Limb (tissue), 2 donors: ENCODE results near the gene SHPK.
A peak's percentile ranks its signal among the peaks of the same experiment; 100 is the strongest.

ENCODE experiments used
- DNase-seq, 2 donors: peaks; one replicate each; pipeline ENCODE4 v3.0.0-alpha.2; 2016; ENCODE audit errors: extremely low spot score in 2 of 2

Gene SHPK

DNA sequence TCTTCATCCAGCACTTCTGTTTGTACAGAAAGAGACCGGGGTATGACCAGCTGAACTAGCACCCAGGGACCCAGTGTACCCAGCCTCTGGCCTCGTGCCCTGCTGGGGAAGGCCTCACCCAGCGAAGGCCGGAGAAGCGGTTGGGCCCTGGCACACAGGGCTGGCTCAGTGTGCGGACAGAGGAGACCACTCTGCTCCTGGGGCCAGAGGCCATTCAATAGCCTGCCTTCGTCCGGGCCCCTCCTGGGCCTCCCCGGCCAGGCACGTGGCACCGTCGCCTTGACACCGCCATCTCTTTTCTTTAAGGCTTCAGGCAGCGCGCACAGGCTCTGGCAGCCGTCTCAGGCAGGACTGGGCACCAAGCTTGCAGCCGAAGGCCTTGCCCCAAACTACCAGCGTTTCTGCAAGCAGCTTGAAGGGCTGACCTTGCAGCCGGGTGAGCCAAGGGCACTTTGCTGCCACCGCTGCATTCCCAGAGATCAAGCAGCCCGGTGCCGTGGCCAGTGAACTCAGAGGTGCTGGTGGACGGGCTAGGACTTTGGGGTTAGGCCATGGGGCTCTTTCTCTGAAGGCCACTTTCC lies 24.4 kb upstream of the SHPK start:
- DNase-seq, result no peak

DNA sequence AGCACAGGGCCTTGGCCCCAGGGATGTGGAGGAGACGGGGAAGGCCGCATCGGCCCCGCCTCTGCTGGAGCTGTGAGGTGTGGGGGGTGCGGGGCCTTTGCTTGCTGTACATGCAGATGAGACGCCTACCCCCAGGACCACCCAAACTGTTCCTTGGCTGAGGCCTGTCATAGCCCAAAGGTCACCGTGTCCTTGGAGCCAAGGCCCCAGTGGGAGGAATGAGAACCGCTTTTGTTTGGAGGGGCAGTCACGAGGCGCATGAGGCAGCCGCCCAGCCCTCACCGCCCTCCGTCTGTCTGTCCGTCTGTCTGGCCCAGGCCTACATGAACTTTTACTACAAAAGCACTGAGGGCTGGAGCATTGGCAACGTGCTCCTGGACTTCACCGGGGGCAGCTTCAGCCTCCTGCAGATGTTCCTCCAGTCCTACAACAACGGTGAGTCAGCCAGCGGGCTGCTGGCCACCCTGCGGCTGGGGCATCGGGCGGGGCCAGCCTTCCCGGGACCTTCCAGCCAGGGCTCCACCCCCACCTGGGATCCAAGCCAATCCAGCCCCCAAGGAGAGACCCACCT lies 23.6 kb upstream of the SHPK start:
- no peak for DNase-seq

DNA sequence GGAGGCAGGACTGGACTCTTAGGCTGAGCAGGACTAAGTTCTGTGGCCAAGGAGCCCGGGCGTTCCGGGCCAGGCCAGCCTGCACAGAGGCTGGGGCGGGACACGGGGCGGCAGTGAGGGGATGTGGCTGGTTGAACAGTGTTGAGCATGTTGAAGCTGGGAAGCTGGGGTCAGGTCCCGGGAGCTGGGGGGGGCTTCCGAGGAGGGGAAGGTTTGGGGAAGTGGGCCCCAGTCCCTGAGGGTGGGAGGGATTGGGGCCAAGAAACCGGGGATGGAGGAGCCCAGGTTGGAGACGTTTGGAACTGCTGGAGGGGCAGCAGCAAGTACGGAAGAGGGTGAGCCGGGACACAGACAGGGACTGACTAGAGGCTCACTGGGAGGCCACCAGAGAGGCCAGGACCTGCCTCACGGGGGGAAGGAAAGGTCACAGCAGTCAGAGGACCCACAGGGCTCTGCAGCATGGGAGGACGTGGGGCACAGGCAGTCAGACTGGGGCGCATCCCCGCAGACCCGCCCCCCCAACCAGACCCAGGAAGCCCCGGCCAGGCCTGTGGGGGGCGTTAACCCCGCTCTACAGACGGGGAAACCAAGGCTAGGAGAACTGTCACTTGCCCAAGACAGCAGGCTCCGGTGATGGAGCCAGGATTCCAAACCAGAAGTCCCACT lies 22.9 kb upstream of the SHPK start:
- no peak for DNase-seq

DNA sequence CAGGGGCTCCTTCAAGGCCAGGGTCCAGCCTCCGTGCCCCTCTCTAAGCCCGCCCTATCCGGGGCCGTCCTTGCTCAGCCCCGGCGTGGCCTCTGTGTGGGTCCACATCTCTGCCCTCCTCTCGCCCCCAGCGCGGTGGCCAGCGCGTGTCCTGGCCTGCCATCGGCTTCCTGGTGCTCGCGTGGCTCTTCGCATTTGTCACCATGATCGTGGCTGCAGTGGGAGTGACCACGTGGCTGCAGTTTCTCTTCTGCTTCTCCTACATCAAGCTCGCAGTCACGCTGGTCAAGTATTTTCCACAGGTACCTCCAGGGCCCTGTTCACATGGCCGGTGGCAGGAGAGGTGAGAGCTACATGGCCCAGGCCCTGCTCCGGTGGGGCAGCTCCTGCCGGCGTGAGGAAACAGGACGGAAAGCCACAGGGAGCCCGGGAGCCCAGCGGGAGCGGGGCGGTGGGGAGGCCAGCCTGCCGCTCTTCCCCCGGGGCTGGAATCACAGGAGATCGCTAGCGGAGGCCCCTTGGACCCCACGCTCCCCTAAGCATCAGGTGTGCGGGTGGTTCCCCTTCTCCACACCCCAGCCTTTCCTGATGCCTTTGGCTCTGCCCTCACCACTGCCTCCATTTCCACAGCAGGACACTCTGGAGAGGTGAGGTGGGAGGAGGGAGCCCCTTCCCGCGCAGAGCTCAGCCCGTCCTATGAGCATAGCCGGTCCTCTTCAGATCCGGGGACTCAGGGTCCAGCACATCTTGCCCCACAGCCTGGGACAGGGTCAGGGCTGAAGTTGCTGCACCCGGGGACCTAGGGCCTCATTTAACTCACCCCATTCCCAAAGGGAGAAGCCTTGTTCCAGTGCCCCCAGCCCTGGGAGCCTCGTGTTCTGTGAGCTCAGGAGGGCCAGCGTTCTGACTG lies 22.1 kb upstream of the SHPK start:
- no peak for DNase-seq

DNA sequence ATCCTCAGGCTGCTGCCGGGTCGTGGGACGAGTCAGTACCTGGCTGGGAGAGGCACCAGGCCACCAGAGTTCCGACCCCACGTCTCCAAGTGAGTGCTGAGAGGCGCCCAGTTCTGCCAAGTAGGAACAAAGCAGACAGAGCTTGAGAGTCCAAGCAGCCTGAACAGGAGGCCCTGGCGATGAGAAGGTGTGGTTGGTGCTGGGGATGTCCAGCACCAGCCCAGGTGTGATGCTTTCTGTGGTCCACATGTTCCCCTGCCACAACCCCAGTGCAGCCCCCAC lies 21.5 kb upstream of the SHPK start:
- no peak for DNase-seq

DNA sequence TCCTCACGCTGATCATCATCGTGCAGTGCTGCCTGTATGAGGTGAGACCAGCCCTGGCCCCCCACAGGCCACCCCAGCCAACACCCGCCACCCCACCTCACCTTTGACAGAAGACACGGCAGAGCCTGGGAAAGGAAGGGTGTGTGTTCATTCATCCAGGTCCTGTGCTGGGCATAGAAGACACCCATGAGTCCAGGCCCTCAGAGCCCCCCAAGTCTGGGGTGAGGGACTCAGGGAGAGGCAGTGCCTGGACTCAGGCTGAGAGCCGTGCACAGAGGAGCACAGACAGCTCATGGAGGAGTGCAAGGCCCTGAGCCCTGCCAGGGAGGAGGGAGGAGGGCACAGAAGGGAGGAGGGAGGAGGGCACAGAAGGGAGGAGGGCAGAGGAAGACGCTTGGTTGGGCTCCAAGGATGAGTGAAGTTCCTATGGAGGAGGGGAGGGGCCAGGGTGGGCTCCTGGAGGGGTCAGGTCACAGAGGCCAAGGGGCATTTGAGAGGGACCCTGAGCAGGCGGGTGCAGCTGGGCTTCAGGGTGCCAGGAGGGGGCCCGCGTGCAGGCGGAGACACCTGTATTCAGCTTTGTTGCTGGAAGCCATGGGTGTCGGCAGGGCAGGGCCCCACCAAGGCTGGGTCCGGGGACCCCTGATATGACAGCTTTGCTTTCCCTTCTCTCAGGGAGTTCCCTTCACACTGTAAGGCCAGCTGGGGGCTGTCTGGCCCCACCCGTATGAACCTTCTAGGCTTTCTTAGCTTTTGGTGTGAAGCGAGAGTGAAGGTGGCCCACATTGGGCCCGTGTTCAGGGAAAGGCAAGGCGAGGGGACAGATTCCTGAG lies 20.9 kb upstream of the SHPK start:
- no peak for DNase-seq

DNA sequence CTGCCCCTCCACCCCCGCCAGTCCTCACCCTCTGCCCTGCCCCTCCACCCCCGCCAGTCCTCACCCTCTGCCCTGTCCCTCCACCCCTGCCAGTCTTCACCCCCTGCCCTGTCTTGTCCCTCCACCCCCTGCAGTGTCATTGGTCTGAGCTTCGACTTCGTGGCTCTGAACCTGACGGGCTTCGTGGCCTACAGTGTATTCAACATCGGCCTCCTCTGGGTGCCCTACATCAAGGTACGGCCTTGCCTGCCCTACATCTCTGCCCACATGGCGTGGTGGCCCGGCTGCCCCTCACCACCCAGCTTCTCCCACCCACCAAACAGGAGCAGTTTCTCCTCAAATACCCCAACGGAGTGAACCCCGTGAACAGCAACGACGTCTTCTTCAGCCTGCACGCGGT lies 20.3 kb upstream of the SHPK start:
- DNase-seq, result no peak

DNA sequence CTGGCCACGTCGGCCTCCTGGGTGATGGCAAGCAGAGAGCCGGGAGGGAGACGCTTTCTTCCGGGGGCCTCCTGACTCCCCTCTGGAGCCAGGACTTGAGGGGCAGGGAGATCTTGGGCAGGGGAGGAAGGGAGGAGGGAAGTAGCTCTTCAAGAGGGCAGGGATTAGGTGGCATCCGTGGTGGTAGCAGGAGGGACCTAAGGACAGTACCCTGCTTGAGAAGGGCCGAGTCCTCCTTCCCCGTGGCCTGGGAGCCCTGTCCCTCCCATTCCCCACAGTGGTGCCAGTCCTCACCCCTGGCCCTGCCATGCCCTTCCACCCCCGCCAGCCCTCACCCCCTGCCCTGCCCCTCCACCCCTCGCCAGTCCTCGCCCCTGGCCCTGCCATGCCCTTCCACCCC lies 19.7 kb upstream of the SHPK start:
- DNase-seq, result no peak

DNA sequence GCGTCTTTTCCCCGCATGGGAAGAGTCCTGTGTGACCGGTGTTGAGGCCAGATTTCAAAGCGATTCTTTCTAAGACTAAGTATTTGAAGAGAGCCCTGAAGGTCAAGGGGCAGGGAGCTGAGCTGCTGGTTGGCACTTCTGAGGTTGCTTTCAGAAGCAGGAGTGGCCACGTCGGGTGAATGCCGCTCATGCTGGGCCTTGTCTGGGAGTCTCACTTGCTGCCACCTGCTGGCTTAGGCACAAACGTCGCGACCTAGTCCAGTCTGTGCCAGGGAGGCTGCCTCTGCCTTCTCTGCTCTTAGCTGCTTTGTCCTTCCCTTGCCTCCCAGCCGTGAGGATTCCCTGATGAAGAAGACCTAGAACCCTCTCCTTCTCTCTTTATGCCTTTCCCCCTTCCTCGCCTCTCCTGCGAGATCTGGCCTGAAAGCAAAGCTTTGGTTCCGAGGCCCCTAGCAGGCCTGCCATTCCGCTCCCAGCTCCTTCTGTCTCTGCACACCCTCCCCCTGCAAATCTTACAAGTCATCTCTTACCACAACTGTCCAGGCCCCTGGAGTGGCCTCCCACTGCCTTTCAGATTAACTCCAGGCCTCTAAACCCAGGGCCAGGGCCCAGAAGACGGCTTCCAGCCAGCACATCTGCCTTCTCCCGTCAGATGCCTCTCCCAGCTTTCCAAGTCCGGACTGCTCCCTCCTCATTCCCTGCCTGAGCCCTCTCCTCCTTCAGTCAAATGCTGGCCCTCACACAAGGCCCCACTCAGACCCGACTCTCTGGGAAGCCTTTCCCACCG lies 11.9 kb upstream of the SHPK start:
- peak in 1 of 2 donors; percentile 64 for DNase-seq

DNA sequence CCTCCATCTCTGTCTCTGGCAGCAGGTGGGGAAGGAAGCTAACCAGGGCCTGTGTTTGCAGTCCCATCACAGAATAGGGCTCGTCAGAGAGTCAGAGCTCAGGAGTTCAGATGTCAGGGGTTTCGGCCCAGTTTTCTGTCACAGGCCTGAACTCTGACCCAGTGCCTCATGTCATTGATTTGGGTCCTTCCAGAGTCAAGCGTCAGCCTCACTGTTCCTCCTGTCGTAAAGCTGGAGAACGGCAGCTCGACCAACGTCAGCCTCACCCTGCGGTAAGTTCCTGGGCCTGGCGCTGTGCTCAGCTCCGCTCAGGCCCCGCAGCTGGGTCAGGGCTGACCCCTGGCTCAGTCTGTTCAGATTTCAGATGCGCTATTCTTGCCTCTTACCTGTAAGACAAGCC lies 11.2 kb upstream of the SHPK start:
- no peak for DNase-seq

DNA sequence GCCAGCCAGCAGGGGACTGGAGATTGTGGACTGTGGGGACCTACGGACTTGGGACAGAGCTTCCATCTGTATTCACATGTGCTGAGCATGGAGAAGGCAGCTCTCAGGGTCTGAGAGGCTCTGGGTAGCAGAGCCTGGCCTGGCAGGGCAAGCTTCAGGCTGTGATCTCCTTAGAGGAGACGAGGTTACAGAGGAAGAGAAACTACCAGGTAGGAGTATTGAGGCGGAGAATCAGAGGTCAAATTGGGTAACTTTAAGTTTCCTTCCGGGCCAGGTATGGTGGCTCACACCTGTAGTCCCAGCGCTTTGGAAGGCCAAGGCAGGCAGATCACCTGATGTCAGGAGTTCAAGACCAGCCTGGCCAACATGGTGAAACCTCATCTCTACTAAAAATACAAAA lies 9.3 kb upstream of the SHPK start:
- no peak for DNase-seq

DNA sequence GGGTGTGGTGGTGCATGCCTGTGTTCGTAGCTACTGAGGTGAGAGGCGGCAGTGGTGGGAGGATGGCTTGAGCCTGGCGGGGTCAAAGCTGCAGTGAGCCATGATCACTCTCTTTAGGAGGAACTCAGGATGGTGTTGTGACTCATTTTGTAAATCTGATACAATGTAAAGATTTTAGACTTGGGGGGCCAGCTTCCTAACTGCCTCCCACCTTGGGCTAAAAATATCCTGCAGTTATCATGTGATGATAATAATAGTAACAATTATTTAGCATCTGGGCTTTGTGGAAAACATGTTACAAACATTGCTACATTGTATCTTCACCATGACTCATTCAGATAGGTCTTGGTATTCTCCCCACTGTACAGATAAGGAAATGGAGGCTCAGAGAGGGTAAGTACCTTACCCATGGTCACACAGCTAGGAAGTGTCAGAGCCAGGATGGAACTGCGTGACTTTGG lies 7.9 kb upstream of the SHPK start:
- DNase-seq, result no peak

DNA sequence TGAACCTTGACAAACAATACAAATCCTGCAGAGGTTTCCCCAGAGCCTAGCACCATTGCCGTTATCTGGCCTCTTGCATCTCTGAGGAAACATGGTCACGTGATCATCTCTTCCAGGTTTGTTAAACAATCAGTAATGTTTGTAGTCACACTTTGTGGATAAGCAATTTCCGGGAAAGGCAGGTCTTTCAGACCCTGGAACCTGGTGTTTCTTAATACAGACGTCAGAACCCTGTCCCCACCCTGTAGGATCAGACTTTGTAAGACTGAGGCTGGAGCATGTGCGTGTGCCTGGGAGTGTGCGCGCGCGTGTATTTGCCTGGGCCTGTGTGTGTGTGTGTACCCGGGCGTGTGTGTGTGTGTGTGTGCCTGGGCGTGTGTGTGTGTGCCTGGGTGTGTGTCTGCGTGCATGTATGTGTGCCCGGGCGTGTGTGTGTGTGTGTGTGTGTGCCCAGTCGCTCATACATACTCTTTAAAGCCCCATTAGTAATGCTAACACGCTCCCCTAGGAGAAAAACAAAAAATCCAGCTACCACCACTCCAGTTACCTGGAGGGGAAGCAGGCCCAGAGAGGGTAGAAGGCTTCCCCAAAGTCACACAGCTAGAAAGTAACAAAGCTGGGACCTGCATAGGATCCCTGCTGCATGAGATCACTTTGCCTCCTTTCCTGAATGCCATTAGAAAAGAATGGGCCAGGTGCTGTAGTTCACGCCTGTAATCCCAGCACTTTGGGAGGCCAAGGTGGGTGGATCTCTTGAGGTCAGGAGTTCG lies 5.9 kb upstream of the SHPK start:
- DNase-seq, result no peak

DNA sequence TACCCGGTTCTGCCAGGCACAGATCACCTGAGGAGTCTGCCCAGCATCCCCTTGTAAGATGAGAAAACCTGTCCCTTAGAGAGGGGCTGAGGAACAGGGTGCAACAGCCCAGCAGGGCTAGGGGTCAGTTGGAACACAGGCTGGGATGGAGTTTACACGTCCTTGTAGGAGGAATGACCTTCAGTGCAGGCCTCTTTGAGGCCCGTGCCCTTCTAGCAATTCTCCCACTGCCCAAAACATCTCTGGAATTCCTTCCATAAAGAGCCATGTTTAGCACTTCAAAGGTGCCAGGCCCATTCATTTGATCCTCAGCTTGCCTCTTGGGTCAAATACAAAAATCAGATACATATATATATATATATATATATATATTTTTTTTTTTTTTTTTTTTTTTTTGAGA lies 5.0 kb upstream of the SHPK start:
- no peak for DNase-seq

DNA sequence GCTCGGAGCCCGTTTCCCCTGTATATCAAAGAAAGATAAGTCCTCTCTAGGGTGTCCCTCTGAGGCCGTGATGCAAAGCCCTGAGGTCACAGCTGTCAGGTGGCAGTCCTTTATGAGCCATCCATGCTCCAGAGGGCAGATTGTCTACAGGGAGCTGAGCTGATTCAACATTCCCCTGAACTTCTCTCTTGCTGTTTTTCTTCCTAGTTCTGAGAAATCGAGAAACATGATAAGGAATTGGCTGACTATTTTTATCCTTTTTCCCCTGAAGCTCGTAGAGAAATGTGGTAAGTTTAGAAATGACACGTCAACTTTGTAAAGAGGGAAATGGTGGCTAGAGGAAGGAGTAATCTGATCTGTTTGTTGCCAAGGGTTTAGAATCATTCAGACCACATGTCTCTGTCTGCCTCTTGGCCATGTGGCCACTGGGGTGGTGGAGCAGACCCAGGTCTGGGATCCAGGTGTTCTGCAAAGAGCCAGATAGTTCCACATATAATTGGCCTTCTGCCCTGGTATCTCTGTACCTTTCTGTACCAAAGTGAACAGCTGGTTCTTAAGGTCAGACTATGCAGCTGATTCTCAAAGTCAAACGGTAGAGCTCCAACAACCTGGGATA lies 4.0 kb upstream of the SHPK start:
- DNase-seq, result no peak

DNA sequence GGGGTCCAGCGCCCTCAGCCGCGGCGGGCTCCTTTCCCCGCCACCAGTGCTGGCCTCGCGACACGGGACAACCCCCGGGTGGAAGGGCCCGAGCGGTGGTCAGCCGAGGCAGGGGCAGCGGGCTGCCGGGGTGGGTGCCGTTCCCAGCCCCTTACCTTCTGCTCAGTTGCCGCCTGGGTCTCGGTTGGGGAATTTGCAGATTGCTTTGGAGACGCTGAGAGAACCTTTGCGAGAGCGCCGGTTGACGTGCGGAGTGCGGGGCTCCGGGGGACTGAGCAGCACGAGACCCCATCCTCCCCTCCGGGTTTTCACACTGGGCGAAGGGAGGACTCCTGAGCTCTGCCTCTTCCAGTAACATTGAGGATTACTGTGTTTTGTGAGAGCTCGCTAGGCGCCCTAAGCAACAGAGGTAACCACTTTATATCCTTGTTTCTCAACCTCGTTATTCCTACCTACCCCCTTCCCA lies 891 bp upstream of the SHPK start:
- no peak for DNase-seq

DNA sequence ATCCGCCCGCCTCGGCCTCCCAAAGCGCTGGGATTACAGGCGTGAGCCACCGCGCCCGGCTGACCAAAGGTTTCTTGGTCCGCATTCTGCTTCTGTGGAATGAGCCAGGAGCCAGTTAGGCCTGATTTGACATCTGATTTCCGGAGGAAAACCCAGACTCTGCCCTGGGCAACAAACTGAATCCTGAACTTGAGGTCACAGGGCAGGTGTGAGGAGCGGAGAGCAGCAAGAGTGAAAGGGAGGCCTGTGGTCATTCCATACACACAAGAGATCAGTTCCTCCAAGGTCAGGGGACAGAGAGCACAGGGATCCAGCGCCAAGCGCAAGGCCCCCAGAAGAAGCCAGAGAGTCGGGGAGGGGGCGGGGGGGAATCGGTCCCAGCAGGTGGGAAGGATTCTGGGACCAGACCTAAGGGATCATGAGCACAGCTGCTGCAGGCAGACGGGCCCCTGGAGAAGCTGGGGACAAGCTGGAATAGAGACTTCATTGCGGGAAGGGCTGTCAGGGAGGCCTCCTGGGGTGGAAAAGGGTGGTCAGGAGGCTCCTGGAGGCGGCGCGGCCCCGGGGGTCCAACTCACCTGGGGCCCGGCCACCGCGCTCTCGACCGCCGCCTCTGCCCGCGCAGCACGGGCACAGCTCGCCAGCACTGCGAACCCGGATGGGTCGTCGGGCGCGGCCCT lies 436 bp downstream of the SHPK start:
- DNase-seq, result no peak

DNA sequence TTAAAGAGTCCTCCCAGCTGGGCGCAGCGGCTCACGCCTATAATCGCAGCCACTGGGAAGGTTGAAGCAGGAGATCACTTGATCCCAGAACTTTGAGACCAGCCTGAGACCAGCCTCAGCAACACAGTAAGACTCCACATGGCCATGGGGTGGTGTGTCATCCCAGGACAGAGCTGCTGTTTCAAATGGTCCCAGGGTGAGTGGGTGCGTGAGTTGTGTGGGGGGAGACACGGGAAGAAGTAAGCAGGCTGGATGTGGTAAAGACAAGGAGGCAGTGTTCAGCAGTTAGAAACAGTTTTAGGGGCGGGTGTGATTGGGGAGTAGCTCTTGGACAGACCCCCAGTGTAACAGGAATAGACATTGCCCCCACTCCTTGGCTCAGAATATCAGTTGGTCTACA lies 3.8 kb downstream of the SHPK start:
- no peak for DNase-seq

DNA sequence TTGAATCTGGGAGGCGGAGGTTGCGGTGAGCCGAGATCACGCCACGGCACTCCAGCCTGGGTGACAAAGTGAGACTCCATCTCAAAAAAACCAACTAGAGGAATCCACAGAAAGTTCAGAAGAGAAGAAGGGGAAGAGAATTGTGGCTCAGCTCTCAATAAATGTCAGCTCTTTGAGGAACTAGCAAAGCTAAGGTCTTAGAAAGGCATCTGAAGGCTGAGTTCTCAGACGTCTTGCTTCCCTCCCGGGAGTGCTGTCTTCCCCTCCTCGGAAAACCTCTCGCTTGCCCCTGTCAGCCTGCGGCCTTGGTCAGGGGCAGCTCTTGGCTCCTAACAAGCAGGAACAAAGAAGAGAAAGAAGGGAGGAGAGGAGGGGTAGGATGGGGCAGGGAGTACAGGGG lies 5.3 kb downstream of the SHPK start:
- no peak for DNase-seq
